HepG2 (cell line): ENCODE measurements around the gene BRD1. TPM values are rescaled to one million over a fixed set of nuclear protein-coding genes. Genes with fewer than 3 reads are reported as not detected.

Experiments
- ARNT2 ChIP-seq: sonication (generic); formaldehyde crosslinking; IDR thresholded peaks from 2 replicates; pipeline ENCODE4 v1.8.0; 2022; ENCODE audit warnings: mild to moderate bottlenecking, low read depth, missing genetic modification reagents, moderate library complexity
- BATF2 ChIP-seq: sonication (generic); formaldehyde crosslinking; IDR thresholded peaks from 2 replicates; pipeline ENCODE4 v1.8.0; 2022; ENCODE audit warnings: mild to moderate bottlenecking, missing genetic modification reagents, moderate library complexity
- FOSL2 ChIP-seq: sonication (generic); formaldehyde crosslinking; IDR thresholded peaks from 2 replicates; pipeline ENCODE4 v1.4.0; 2020; ENCODE audit warnings: missing genetic modification reagents
- GABPB1 ChIP-seq: IDR thresholded peaks from 2 replicates; pipeline ENCODE4 v1.6.1; 2016; ENCODE audit warnings: mild to moderate bottlenecking, missing genetic modification reagents, moderate library complexity, missing compliant biosample characterization
- HES4 ChIP-seq: sonication (generic); formaldehyde crosslinking; IDR thresholded peaks from 2 replicates; pipeline ENCODE4 v1.9.0; 2021; ENCODE audit warnings: mild to moderate bottlenecking, missing genetic modification reagents, borderline replicate concordance
- HMGXB4 ChIP-seq, 2 experiments: sonication (generic) in 1 of 2; formaldehyde crosslinking in 1 of 2; IDR thresholded peaks; 2 replicates each; pipeline versions ENCODE4 v1.4.0 to v1.6.1; 2018 to 2020; ENCODE audit warnings: missing genetic modification reagents in 2 of 2, borderline replicate concordance in 1 of 2, low read depth in 1 of 2, mild to moderate bottlenecking in 1 of 2, missing biosample characterization in 1 of 2
- RXRA ChIP-seq: sonication (generic); formaldehyde crosslinking; IDR thresholded peaks from 2 replicates; pipeline ENCODE4 v1.5.1; 2020; ENCODE audit warnings: missing genetic modification reagents
- ZNF143 ChIP-seq: sonication (generic); formaldehyde crosslinking; IDR thresholded peaks from 2 replicates; pipeline ENCODE4 v1.4.0; 2020; ENCODE audit warnings: missing genetic modification reagents
- ZNF20 ChIP-seq: sonication (generic); formaldehyde crosslinking; IDR thresholded peaks from 2 replicates; pipeline ENCODE4 v1.4.0; 2020; ENCODE audit warnings: mild to moderate bottlenecking, moderate library complexity, missing genetic modification reagents
- ZNF280D ChIP-seq: sonication (generic); formaldehyde crosslinking; IDR thresholded peaks from 2 replicates; pipeline ENCODE4 v1.5.1; 2020; ENCODE audit warnings: mild to moderate bottlenecking, missing genetic modification reagents
- ZNF768 ChIP-seq: sonication (generic); formaldehyde crosslinking; IDR thresholded peaks from 2 replicates; pipeline ENCODE4 v1.4.0; 2020; ENCODE audit warnings: missing genetic modification reagents
- polyA plus RNA-seq, 8 experiments: library from polyadenylated mRNA; depleted of rRNA in 3 of 8; stranded (reverse) in 7 of 8; unstranded in 1 of 8; fragments of >200 nt; fragmentation: Illumina TruSeq in 4 of 8; extraction: Trizol in 4 of 8; gene quantifications; 2 replicates each; pipeline versions ENCODE4 v1.2.1 to v1.2.3, GENCODE V29; 2011 to 2016; ENCODE audit warnings: low read depth in 4 of 8, missing spikeins in 1 of 8, mixed read lengths in 1 of 8; ENCODE audit not compliant: insufficient read depth in 1 of 8
- total RNA-seq, 5 experiments: library from RNA; depleted of rRNA; stranded (reverse); fragments of >200 nt; fragmentation: Illumina TruSeq; extraction: Trizol; gene quantifications; 2 replicates each; pipeline ENCODE4 v1.2.3, GENCODE V29; 2016; ENCODE audit warnings: low read depth in 1 of 5
- TF ChIP-seq, protein P1 (sequence below): sonication (generic); formaldehyde crosslinking; IDR thresholded peaks from 2 replicates; pipeline ENCODE4 v1.5.0; 2020; ENCODE audit warnings: mild to moderate bottlenecking, missing genetic modification reagents, borderline replicate concordance

BRD1 gene
- total and polyA plus RNA-seq, 2 of the 13 experiments (the other 11 are each of a cell fraction or from before 2014, with no cell fraction given) = 5.1 to 12.0 TPM

- peak; percentile 31; the same call in 1 of the 2 replicates for TF ChIP-seq ZNF280D (CRISPR knock-in tag)
- TF ChIP-seq ARNT2 = peak; percentile 8; the same call in 1 of the 2 replicates
- TF ChIP-seq FOSL2 (CRISPR knock-in tag) = peak; percentile 5; the same call in 1 of the 2 replicates
- 0 out of 2 replicates have a peak, but pooled peaks have one; percentile 40 for TF ChIP-seq ZNF20 (CRISPR knock-in tag)
- no peak for TF ChIP-seq BATF2
- TF ChIP-seq, protein P1, sequence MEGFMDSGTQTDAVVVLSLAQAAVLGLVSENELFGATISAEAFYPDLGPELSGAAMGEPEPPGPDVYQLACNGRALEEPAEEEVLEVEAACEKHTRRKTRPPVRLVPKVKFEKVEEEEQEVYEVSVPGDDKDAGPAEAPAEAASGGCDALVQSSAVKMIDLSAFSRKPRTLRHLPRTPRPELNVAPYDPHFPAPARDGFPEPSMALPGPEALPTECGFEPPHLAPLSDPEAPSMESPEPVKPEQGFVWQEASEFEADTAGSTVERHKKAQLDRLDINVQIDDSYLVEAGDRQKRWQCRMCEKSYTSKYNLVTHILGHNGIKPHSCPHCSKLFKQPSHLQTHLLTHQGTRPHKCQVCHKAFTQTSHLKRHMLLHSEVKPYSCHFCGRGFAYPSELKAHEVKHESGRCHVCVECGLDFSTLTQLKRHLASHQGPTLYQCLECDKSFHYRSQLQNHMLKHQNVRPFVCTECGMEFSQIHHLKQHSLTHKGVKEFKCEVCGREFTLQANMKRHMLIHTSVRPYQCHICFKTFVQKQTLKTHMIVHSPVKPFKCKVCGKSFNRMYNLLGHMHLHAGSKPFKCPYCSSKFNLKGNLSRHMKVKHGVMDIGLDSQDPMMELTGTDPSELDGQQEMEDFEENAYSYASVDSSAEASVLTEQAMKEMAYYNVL = peak; percentile 48; the same call in 1 of the 2 replicates
- TF ChIP-seq HMGXB4 (CRISPR knock-in tag; IDR thresholded peaks at IDR 0.05; ENCODE audit: borderline replicate concordance in 1 of 2, low read depth in 1 of 2) = peak in 1 of 2 experiments; percentile 53; a peak in 1 of 4 replicates
- peak; percentile 59; the same call in 1 of the 2 replicates for TF ChIP-seq HES4 (CRISPR knock-in tag)
- TF ChIP-seq RXRA (CRISPR knock-in tag) = 0 out of 2 replicates have a peak, but pooled peaks have one; percentile 34
- TF ChIP-seq ZNF143 (CRISPR knock-in tag) = no peak
- TF ChIP-seq GABPB1 (CRISPR knock-in tag) = peak; percentile 52; the same call in 1 of the 2 replicates
- TF ChIP-seq ZNF768 (CRISPR knock-in tag) = peak; percentile 84
These were observed 936 bp downstream of the BRD1 start (continued) for GRCh38 chr22:49826603-49827270.
